Posterior vena cava (tissue), 2 donors: Measurements from ENCODE around the gene SPATA25. TPM values are rescaled to one million over a fixed set of nuclear protein-coding genes. Genes with fewer than 3 reads are reported as not detected.
"Not testable (repeated sequence)": the region's sequence is repeated elsewhere in the genome, so short reads cannot be mapped to it uniquely, and the experiment has no call there.

Source experiments
- DNase-seq: peaks from one replicate; pipeline ENCODE4 v3.0.0-alpha.2; 2020; ENCODE audit warnings: low spot score
- intact Hi-C, 2 donors: fragments of 100-400 bp; cut with DNase I; formaldehyde crosslinking; loops; one replicate each; pipeline versions ENCODE4 v1.14.1 to v1.14.2; 2022 to 2023
- total RNA-seq, 2 donors: library from RNA; stranded (reverse); fragmentation: NEBNext Ultra II Directional; extraction: Animal tissue kit (Norgen Biotek cat#: 25700); gene quantifications; one replicate each; pipeline ENCODE4 v1.2.1, GENCODE V29; 2021
- donor health status: DM: yes; HTN: yes; CAD: no.
- donor health status: DM: yes; HTN: yes; CAD: no.

Gene SPATA25
- total RNA-seq, 2 donors from 2014 or later: 1.00 to 9.6 TPM

DNA sequence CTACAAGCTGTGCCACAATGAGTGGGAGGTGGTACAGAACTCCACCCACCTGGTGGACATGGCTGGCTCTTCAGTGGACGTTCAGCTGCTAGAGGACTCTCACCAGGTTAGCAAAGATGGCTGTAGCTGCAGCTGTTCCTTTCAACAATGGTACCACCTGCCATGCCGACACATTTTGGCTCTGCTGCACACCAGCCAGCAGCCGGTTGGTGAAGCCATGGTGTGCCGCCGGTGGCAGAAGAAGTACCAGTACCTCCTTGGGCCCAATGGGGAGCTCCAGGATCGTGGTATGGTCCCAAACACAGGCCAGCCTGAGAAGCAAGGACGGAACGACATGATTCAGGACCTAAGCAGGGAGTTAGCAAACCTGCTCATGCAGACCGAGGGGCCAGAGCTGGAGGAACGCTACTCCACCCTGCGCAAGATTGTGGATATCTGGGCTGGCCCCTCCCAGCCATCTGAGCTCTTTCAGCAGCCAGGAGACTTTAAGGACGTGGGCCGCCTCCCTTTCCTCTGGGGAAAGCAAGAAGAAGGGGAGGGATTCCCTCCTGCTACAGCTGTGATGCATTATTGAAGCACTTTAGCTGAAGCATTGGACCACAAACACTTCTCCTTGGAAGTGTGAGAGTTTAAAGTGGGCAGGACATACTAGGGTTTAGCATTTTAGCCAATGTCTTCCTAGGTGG lies 9.2 kb downstream of the SPATA25 start:
- peak; percentile 82 for DNase-seq
- intact Hi-C loops: no loop called here

DNA sequence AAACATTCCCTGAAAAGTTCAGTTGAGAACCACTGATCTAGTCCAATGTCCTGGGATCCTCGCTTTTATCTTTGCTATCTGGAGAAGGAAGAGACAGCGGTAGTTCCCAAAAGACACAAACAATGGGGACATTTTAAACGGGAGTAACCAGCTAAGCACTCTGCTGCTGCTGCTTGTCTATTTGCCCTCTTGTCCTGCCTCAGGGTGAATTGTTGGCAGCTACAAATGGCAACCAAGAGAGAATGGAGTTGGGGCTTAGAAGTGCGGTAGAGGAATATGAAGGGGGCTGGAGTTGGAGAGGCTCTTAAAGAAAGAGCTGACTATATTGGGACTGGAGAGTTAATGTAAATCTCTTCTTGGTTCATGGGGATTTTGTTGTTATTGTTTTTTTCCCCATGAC lies 12.8 kb downstream of the SPATA25 start:
- intact Hi-C loops: no loop called here
- no peak for DNase-seq

DNA sequence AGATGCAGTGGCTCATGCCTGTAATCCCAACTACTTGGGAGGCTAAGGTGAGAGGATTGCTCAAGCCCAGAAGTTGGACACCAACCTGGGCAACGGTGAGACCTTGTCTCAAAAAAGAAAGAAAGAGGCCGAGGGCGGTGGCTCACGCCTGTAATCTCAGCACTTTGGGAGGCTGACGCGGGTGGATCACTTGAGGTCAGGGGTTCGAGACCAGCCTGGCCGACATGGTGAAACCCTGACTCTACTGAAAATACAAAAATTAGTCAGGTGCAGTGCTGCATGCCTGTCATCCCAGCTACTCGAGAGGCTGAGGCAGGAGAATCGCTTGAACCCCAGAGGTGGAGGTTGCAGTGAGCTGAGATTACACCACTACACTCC lies 13.3 kb downstream of the SPATA25 start:
- DNase-seq, intact Hi-C loops: not testable (repeated sequence)

DNA sequence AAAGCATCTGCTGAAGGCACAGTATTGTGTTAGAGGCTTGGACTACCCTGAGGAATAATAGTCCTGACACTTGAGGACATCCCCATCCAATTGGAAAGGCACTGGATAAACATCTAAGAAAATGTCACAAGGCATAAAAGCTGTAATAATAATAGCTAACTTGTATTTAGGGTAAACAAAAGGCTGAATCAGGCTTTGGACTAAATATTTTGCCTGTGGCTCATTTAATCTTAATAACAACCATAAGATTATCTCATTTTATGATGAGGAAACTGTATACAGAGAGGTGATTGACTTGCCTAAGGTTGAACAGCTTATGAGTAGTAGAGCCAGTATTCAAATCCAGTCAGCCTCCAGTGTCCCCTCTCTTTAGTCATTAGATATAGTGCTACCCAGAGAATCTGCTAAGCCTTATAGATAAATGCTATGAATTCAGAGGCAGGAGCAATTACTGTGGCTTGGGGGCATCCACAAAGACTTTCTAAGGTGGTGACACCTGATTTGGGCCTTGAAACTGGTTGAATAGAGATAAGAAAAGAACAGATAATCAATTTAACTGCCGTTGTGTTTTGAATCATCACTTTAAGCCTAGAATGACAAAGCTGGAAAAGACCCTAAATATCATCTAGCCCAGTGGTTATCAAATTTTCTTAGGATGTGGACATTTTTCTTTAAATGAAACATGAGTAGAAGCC lies 13.9 kb downstream of the SPATA25 start:
- DNase-seq: no peak
- intact Hi-C loops: no loop called here

DNA sequence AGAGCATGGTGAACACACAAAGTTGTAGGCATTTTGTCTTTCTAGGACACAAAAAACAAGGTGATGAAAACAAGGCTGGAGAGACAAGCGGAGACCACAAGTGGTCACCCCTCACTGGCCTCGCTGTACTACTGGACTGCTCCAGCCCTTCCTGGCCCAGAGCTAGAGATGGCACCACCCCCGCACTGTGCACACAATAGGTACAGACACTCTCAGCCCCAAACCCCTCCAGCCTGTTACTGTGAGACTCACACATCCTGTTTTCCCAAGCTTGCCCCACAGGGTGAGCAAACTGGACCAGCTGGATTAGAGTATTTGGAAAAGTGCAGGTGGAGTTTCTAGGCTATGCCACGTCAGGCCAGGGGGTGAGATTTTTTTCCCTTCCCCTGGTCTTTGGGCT lies 14.8 kb downstream of the SPATA25 start:
- intact Hi-C loops: no loop called here
- no peak for DNase-seq

DNA sequence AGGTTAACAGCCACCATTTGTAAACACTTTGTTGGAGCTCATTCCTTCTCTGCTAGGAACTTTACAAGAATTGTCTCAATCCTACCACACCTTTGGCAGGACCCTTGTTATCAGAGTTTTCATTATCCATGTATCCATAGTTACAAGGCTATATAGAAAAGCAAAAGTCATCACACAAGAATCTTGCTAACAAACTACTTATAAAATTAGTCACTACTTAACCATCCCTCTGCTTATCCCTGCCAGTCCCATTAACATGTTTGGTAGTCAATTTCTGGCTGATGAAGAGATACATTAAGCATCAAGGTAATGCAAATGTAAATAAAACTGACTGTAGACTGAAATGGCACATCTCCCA lies 19.6 kb downstream of the SPATA25 start:
- intact Hi-C loops: loop anchor here in 1 of 2 donors (5.0 kb wide), 1 partner anchor 1145 kb away; no protein-coding TSS in a partner anchor
- DNase-seq: no peak

DNA sequence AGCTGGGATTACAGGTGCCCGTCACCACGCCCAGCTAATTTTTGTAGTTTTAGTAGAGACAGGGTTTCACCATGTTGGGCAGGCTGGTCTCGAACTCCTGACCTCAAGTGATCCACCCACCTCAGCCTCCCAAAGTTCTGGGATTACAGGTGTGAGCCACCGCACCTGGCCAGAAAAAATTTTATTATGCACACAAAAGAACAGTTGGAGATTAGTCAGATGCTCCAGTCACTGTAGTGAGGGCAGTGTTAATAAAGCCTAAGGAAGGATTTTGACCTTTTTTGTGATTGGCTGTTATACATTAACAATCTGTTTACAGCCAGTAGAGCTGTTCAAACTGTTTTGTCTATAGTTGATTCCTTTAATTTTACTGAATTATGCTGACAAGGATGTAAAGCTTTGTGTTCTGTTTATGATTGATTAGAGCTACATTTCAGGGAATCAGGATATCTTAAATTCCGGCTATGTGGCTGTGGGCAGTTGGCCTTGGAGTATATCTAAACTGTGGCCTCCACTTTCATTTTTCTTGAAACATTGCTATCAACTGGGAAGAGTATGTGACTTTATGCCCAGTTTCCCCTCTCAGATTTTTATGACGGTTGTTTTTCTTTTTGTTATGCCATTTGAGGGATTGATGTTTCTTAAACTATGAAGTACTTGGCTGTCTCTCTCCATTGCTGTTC lies 20.1 kb downstream of the SPATA25 start:
- no peak for DNase-seq
- intact Hi-C loops: loop anchor here in 1 of 2 donors (5.0 kb wide), 1 partner anchor 1145 kb away; no protein-coding TSS in a partner anchor

DNA sequence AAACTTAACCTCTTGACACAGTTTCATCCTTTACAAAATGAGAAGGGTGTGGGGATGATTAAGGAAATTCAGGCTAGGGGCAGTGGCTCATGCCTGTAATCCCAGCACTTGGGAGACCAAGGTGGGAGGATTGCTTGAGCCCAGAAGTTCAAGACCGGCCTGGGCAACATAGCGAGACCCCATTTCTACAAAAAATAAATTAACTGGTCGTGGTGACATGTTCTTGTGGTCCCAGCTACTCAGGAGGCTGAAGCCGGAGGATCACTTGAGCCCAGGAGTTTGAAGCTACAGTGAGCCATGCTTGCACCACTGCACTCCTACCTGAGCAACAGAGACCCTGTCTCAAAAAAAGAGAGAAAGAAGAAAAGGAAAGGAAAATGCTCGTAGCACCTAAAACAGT lies 21.0 kb downstream of the SPATA25 start:
- intact Hi-C loops: loop anchor here in 1 of 2 donors (5.0 kb wide), 1 partner anchor 1144 kb away; no protein-coding TSS in a partner anchor
- no peak for DNase-seq

DNA sequence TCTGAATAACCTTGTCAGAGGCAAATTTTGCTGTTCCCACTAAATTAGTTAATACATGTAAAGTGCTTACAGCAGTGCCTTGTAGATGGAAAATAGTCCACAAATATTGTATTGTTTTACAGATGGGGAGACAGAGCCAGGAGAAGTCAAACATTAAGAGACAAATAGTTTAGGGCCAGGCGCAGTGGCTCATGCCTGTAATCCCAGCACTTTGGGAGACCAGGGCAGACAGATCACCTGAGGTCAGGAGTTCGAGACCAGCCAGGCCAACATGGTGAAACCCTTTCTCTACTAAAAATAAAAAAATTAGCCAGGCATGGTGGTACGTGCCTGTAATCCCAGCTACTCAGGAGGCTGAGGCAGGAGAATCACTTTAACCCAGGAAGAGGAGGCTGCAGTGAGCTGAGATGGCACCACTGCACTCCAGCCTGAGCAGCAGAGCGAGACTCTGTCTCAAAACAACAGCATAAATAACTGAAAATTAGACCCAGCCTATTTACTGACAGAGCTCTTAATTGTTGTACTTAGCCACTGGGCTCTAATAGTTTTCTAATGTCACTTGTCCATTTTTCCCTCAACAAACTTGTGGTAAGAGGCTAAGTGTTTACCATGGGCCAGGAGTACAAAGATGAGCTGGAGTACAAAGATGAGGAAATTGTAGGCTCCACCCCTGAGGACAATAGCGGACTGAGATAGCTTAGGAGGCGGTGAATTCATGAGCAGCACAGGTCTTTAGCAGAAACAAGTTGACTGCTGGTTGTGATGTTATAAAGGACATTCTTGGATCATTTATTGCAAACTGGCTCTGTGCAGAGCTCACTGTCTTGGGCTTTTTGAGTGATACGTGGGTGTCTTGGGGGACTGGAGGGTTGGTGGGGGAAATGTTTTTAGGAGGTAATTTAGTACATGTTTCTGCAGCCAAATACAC lies 23.6 kb downstream of the SPATA25 start:
- intact Hi-C loops: loop anchor here in 1 of 2 donors (5.0 kb wide), 1 partner anchor 547 kb away; no protein-coding TSS in a partner anchor
- DNase-seq: no peak

DNA sequence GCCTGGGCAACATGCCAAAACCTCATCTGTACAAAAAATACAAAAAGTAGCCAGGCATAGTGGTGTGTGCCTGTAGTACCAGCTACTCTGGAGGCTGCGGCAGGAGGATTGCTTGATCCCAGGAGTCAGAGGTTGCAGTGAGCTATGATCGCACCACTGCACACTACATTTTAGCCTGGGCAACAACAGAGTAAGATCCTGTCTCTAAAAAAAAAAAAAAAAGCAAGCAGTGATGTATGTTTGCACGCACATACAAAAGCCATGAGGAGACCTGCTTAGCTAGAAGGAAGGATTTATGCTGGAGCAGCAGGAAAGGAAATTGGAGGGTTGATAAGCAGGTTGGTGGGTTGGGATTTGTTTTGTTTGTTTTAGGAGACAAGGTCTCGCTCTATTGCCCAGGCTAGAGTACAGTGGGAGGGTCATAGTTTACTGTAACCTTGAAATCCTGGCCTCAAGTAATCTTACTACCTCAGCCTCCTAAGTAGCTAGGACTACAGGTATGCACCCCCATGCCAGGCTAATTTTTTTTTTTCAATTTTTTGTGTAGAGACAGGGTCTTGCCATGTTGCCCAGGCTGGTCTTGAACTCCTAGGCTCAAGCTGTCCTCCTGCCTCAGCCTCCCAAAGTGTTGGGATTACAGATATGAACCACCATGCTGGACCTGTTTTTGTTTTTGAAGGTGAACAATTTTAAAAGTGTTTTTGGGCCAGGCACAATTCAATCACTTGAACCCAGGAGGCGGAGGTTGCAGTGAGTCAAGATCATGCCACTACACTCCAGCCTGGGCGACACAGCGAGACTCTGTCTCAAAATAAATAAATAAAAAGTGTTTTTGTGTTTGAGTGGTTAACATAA lies 26.0 kb downstream of the SPATA25 start:
- intact Hi-C loops: loop anchor here in 1 of 2 donors (5.0 kb wide), 1 partner anchor 544 kb away; no protein-coding TSS in a partner anchor
- no peak for DNase-seq

DNA sequence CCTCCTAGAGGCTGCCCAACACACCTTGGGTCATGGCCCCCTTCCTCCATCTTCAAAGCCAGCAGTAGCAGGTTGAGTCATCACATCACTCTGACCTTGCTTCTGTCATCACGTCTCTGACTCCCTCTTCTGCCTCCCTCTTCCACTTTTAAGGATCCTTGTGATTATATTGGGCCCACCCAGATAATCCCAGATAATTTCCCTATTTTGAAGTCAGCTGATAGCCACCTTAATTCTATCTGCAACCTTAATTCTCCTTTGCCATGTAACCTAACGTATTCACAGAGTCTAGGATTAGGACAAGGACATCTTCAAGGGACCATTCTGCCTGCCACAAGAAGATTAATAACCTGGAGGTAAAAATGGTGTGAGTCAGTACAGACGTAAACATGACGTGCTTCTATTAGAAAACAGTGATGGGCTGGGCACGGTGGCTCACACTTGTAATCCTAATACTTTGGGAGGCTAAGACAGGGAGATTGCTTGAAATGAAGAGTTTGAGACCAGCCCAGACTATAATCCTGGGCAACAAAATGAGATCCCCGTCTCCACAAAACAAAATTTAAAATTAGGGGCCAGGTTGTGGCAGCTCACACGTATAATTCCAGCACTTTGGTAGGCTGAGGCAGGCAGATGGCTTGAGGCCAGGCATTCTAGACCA lies 26.7 kb downstream of the SPATA25 start:
- no peak for DNase-seq

DNA sequence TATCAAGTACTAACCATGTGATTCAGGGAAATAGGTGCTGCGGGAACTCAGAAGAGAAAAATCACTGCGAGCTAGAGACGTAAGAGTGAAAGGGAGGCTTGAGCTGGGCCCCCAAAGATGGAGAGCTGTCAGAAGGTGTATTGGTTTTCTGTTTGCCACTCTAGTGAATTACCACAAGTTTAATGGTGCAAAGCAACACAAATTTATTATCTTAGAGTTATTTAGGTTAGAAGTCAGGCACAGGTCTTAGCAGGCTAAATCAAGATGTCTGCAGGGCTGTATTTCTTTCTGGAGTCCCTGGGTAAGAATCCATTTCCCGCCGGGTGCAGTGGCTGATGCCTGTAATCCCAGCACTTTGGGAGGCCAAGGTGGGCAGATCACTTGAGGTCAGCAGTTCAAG lies 27.5 kb downstream of the SPATA25 start:
- intact Hi-C loops: loop anchor here in 1 of 2 donors (5.0 kb wide), 1 partner anchor 543 kb away; no protein-coding TSS in a partner anchor
- no peak for DNase-seq

More for the DNA sequence above, 26.7 kb downstream of the SPATA25 start:
- intact Hi-C loops: loop anchor here in 1 of 2 donors (5.0 kb wide), 1 partner anchor 543 kb away; no protein-coding TSS in a partner anchor

DNA sequence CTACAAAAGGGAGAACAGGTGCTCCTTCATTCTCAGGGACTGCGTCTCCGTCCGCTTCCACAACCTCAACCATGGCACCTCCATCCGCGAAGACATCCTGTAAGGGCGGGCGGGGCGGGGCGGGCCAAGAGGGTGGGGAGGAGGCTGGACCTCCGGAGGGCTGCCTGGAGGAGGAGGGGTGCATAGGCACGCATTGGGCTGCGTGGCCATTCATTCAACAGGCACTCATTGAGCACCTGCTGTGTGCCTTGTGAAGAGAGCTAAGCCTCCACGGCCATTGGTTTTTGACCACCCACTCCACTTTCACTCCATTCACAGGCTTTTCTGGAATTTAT lies 29.6 kb downstream of the SPATA25 start:
- intact Hi-C loops: no loop called here
- no peak for DNase-seq

DNA sequence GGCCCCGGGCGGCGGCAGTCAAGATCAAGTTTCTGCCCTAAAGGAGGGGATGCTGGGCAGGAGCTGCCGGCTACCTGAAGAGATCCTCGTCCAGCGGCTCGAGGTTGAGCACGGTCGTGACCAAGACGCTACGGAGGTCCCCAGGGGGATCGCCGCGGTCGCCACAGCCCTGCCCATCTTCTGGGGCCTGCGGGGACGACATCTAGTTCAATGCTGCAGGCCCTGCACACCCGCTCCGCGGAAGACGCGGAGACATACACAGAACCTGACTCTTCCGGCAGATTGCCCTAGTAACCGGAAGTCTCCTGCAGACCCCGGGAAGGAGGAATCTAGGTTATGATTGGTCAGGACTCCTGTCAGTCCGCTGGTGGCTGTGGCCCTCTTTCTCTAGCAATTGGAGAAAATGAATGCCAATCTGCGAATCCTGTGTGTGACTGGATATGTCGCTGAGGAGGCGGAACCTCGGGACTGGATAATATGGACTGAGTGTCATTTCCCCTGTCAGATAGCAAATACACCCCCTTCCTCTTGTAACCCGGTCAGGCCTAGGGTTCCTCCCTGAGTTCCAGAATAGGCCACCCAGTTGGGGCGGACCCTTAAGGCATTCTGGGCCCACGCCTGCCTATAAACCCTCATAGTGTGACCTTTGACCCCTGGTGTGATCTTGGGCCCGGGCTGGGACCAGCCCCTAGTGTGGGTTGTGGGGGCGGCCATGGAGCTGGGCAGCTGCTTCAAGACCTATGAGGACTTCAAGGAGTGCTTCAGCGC lies 30.1 kb downstream of the SPATA25 start, which contains the start of the genes ACOT8 and ZSWIM3:
Gene ACOT8 (minus strand): TSS at position 279 of the 768 bp plus-strand sequence. CDS start 77 bp downstream, at position 202.
Gene ZSWIM3 (plus strand): TSS at position 501 of the 768 bp plus-strand sequence. CDS start 212 bp downstream, at position 713.
- DNase-seq: peak; percentile 96
- intact Hi-C loops: no loop called here

DNA sequence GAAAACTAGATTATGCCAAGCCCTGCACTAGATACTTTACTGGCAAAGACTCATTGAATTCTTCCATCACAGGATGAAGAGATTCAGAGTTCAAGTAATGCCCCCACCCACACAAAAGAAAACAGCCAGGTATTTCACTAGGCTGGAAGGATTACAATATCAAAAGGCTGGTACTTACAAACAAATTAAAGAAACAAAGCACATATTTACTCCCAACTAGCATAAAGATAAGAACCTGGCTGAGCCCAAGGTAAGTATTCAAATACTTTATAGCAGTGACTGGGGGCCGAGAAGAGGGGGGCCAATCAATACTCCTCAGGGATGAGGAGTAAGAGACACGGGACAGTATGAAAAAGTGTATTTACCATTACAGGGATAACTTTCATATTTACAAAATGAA lies 33.9 kb downstream of the SPATA25 start:
- no peak for DNase-seq
- intact Hi-C loops: no loop called here

DNA sequence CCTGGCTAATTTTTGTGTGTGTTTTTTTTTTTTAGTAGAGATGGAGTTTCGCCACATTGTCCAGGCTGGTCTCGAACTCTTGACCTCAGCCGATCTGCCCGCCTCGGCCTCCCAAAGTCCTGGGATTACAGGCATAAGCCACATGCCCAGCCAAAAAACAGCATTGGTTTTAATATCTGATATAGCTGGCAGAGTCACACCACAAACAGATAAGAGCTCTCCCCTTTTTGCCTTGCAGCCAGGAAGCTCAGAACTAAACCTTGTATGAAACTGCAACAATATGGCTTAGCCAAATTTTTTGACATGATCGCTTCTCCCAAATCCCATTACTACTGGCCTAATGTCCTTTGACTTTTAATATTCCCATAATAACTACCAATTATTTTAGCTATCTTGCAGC lies 35.1 kb downstream of the SPATA25 start:
- no peak for DNase-seq
- intact Hi-C loops: no loop called here

DNA sequence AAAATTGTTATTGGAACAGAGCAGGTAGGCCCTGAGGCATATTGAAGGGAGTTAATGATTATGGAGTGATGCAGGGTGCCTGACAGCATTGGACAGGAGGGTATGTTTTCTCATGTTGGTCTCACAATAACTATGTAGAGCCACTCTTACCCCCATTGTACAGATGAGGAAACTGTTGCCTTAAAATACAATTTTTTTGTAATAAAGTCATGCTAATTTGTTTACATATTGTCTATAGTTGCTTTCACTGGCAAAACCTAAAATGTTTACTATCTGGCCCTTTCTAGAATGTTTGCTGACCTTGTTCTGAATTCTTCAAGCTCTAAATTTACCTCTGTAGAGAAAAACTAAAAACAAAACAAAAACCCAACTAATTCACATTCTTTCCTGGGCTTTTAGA lies 35.9 kb downstream of the SPATA25 start:
- intact Hi-C loops: no loop called here
- DNase-seq: no peak
